ENCODE data around the gene MKRN2. TPM values are rescaled to one million over a fixed set of nuclear protein-coding genes. Genes with fewer than 3 reads are reported as not detected.

MKRN2 gene
- total RNA-seq, 5 donors from 2014 or later (not counting 1 experiment from before 2014, with no cell fraction given) = 22.2 to 31.7 (median 27.5) TPM

- Histone ChIP-seq H3K27ac (ENCODE audit: low read length) (no peak overlapping the region), H3K9me3 (no peaks in the 10 kb centered on the region), H3K4me3 (ENCODE audit: control insufficient read depth in 1 of 2, extremely low read depth in 1 of 2, low read length in 1 of 2) (no peak overlapping the region), H3K36me3 (ENCODE audit: control insufficient read depth in 2 of 2, extremely low read depth in 1 of 2, insufficient read depth in 1 of 2, low read length in 1 of 2) (peaks cover 0 to 63% of the 10 kb centered on the region in 2 donors), H3K27me3 (replicated peaks in 1 of 2; ENCODE audit: control insufficient read depth in 2 of 2, extremely low read depth in 1 of 2, insufficient read depth in 2 of 2, low read length in 1 of 2) (no peaks in the 10 kb centered on the region), H3K4me1 (ENCODE audit: control insufficient read depth in 1 of 2, extremely low read depth in 1 of 2, insufficient read depth in 2 of 2, low read length in 2 of 2) (peaks cover 8 to 9% of the 10 kb centered on the region in 2 experiments)
- Mint-ChIP-seq H3K4me3 (no peak overlapping the region), H3K27me3 (no peaks in the 10 kb centered on the region), H3K4me1 (peaks cover 37 to 47% (median 40%) of the 10 kb centered on the region in 3 donors), H3K9me3 (no peaks in the 10 kb centered on the region), H3K36me3 (peaks cover 45% of the 10 kb centered on the region), H3K27ac (peak overlapping the region; percentile 27 to 56)
- ChIA-PET CTCF (no interaction called here), POLR2A (interaction anchor here in 1 of 2 donors (0.6 kb wide), 1 partner anchor 13 kb away, joined by 7 read pairs; no protein-coding TSS in a partner anchor)
- ATAC-seq (replicated peaks in 1 of 4) = peak in 3 of 4 experiments; percentile 20 to 38 (median 37)
- no CpG with 5 or more reads among the region's 6 CpGs for WGBS (ENCODE audit: insufficient coverage)
- DNase-seq = no peak
Measured at GRCh38 chr3:12612514-12613226, 55.8 kb downstream of the MKRN2 start.

DNA sequence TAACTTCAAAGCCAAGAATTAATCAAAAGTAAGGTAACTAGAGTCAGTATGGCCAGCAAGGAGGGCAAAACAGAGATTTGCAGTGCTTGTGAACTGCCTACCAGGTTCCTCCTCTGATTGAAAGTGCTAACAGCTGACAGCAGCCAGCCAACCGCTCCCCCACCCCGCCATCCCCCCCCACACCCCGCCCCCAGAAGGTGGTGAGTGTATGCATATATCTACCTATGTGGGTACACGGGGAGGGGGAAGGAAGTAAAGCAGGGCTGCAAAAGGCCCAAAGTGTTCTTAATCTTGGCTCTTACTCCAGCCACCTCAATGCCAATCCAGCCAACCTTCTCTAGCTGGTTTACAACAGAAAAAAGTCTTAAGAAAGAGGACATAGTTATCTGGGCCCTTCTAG is 56.4 kb downstream of the MKRN2 start:
- POLR2A ChIA-PET = no interaction called here
- DNase-seq (peak in 13 of 35 experiments; percentile 3 to 21 (median 11)), ATAC-seq (replicated peaks in 1 of 4) (peak in 3 of 4 experiments; percentile 52 to 80 (median 60))
- peaks cover 40 to 47% (median 42%) of the 10 kb centered on the region in 3 donors for H3K4me1 Mint-ChIP-seq
- peak overlapping the region; percentile 27 to 59 for H3K27ac Mint-ChIP-seq
- peaks cover 8 to 9% of the 10 kb centered on the region in 2 experiments for H3K4me1 ChIP-seq (ENCODE audit: control insufficient read depth in 1 of 2, extremely low read depth in 1 of 2, insufficient read depth in 2 of 2, low read length in 2 of 2)
- no peak overlapping the region for H3K4me3 Mint-ChIP-seq
- H3K4me3 ChIP-seq (ENCODE audit: control insufficient read depth in 1 of 2, extremely low read depth in 1 of 2, low read length in 1 of 2) = no peak overlapping the region
- peak overlapping the region; percentile 14 for H3K27ac ChIP-seq (ENCODE audit: low read length)
- H3K36me3 ChIP-seq (ENCODE audit: control insufficient read depth in 2 of 2, extremely low read depth in 1 of 2, insufficient read depth in 1 of 2, low read length in 1 of 2) = peaks cover 0 to 67% of the 10 kb centered on the region in 2 donors
- peaks cover 44% of the 10 kb centered on the region for H3K36me3 Mint-ChIP-seq
- H3K9me3 Mint-ChIP-seq = no peaks in the 10 kb centered on the region
- CTCF ChIA-PET = no interaction called here
- no peaks in the 10 kb centered on the region for H3K27me3 ChIP-seq (replicated peaks in 1 of 2; ENCODE audit: control insufficient read depth in 2 of 2, extremely low read depth in 1 of 2, insufficient read depth in 2 of 2, low read length in 1 of 2)
- no CpG with 5 or more reads among the region's 4 CpGs for WGBS (ENCODE audit: insufficient coverage)
- no peaks in the 10 kb centered on the region for H3K27me3 Mint-ChIP-seq
- no peaks in the 10 kb centered on the region for H3K9me3 ChIP-seq

- no peak overlapping the region for H3K27ac ChIP-seq (ENCODE audit: low read length)
- peaks cover 8 to 9% of the 10 kb centered on the region in 2 experiments for H3K4me1 ChIP-seq (ENCODE audit: control insufficient read depth in 1 of 2, extremely low read depth in 1 of 2, insufficient read depth in 2 of 2, low read length in 2 of 2)
- no peaks in the 10 kb centered on the region for H3K9me3 Mint-ChIP-seq
- peaks cover 35% of the 10 kb centered on the region for H3K36me3 Mint-ChIP-seq
- H3K4me3 ChIP-seq (ENCODE audit: control insufficient read depth in 1 of 2, extremely low read depth in 1 of 2, low read length in 1 of 2) = no peak overlapping the region
- ChIA-PET POLR2A (no interaction called here), CTCF (interaction anchor here in 1 of 2 donors (1.1 kb wide), 1 partner anchor 9 kb away, joined by 3 read pairs; no protein-coding TSS in a partner anchor)
- H3K4me1 Mint-ChIP-seq = peaks cover 43 to 44% (median 44%) of the 10 kb centered on the region in 3 donors
- no peaks in the 10 kb centered on the region for H3K27me3 ChIP-seq (replicated peaks in 1 of 2; ENCODE audit: control insufficient read depth in 2 of 2, extremely low read depth in 1 of 2, insufficient read depth in 2 of 2, low read length in 1 of 2)
- no peaks in the 10 kb centered on the region for H3K27me3 Mint-ChIP-seq
- no peak for DNase-seq
- 90% methylated on average over 2 of the region's 4 CpGs for WGBS (ENCODE audit: insufficient coverage)
- ATAC-seq (replicated peaks in 1 of 4) = no peak
- H3K9me3 ChIP-seq = no peaks in the 10 kb centered on the region
- H3K36me3 ChIP-seq (ENCODE audit: control insufficient read depth in 2 of 2, extremely low read depth in 1 of 2, insufficient read depth in 1 of 2, low read length in 1 of 2) = peaks cover 0 to 60% of the 10 kb centered on the region in 2 donors
- H3K27ac Mint-ChIP-seq = peak overlapping the region; percentile 7 to 15
- no peak overlapping the region for H3K4me3 Mint-ChIP-seq
Measured at GRCh38 chr3:12615266-12615665, 58.4 kb downstream of the MKRN2 start.

DNA sequence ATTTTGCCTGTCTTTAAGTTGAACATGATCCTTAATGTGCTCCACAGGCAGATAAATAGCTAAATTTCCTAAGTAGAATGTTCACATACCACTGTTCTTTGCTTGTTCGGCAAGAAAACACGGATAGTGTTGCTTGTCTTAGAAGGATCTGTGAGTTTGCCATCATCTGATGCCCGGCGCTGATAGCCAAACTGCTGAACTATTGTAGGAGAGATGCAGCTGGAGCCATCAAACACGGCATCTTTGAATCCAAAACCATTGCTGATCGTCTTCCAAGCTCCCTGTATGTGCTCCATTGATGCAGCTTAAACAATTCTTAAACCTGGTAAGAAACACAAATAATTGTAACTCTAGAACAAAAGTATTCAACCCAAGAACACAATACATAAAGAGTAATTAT is 61.5 kb downstream of the MKRN2 start:
- H3K4me1 Mint-ChIP-seq = peaks cover 49 to 54% (median 50%) of the 10 kb centered on the region in 3 donors
- ChIA-PET CTCF (no interaction called here), POLR2A (no interaction called here)

GRCh38 chr3:12620305-12620704 is 63.4 kb downstream of the MKRN2 start:
- Mint-ChIP-seq H3K9me3 (no peaks in the 10 kb centered on the region), H3K4me1 (peaks cover 47 to 52% (median 50%) of the 10 kb centered on the region in 3 donors)

More for the DNA sequence above, 61.5 kb downstream of the MKRN2 start:
- Histone ChIP-seq H3K36me3 (ENCODE audit: control insufficient read depth in 2 of 2, extremely low read depth in 1 of 2, insufficient read depth in 1 of 2, low read length in 1 of 2) (peaks cover 0 to 45% of the 10 kb centered on the region in 2 donors), H3K9me3 (no peaks in the 10 kb centered on the region), H3K27me3 (replicated peaks in 1 of 2; ENCODE audit: control insufficient read depth in 2 of 2, extremely low read depth in 1 of 2, insufficient read depth in 2 of 2, low read length in 1 of 2) (no peaks in the 10 kb centered on the region), H3K4me1 (ENCODE audit: control insufficient read depth in 1 of 2, extremely low read depth in 1 of 2, insufficient read depth in 2 of 2, low read length in 2 of 2) (peaks cover 9 to 11% of the 10 kb centered on the region in 2 experiments), H3K4me3 (ENCODE audit: control insufficient read depth in 1 of 2, extremely low read depth in 1 of 2, low read length in 1 of 2) (no peak overlapping the region), H3K27ac (ENCODE audit: low read length) (no peak overlapping the region)
- WGBS (ENCODE audit: insufficient coverage) = no CpG with 5 or more reads among the region's 6 CpGs
- H3K27ac Mint-ChIP-seq = no peak overlapping the region
- ATAC-seq (replicated peaks in 1 of 4) (no peak), DNase-seq (no peak)
- peaks cover 22% of the 10 kb centered on the region for H3K36me3 Mint-ChIP-seq
- no peaks in the 10 kb centered on the region for H3K9me3 Mint-ChIP-seq
- H3K27me3 Mint-ChIP-seq = no peaks in the 10 kb centered on the region
- no peak overlapping the region for H3K4me3 Mint-ChIP-seq

GRCh38 chr3:12620729-12621128 is 63.8 kb downstream of the MKRN2 start:
- CTCF ChIA-PET = interaction anchor here in 1 of 2 donors (0.5 kb wide), 1 partner anchor 60 kb away, joined by 5 read pairs; no protein-coding TSS in a partner anchor
- no peak overlapping the region for H3K27ac Mint-ChIP-seq
- DNase-seq = no peak
- H3K4me3 ChIP-seq (ENCODE audit: control insufficient read depth in 1 of 2, extremely low read depth in 1 of 2, low read length in 1 of 2) = no peak overlapping the region
- peaks cover 8 to 14% of the 10 kb centered on the region in 2 experiments for H3K4me1 ChIP-seq (ENCODE audit: control insufficient read depth in 1 of 2, extremely low read depth in 1 of 2, insufficient read depth in 2 of 2, low read length in 2 of 2)
- no peak overlapping the region for H3K4me3 Mint-ChIP-seq
- H3K9me3 Mint-ChIP-seq = no peaks in the 10 kb centered on the region
- no peak overlapping the region for H3K27ac ChIP-seq (ENCODE audit: low read length)
- peaks cover 0 to 24% of the 10 kb centered on the region in 2 donors for H3K36me3 ChIP-seq (ENCODE audit: control insufficient read depth in 2 of 2, extremely low read depth in 1 of 2, insufficient read depth in 1 of 2, low read length in 1 of 2)
- H3K27me3 ChIP-seq (replicated peaks in 1 of 2; ENCODE audit: control insufficient read depth in 2 of 2, extremely low read depth in 1 of 2, insufficient read depth in 2 of 2, low read length in 1 of 2) = no peaks in the 10 kb centered on the region
- ATAC-seq (replicated peaks in 1 of 4) = no peak
- peaks cover 7% of the 10 kb centered on the region for H3K36me3 Mint-ChIP-seq
- H3K4me1 Mint-ChIP-seq = peaks cover 48 to 56% (median 51%) of the 10 kb centered on the region in 3 donors
- H3K9me3 ChIP-seq = no peaks in the 10 kb centered on the region
- no peaks in the 10 kb centered on the region for H3K27me3 Mint-ChIP-seq
- POLR2A ChIA-PET = no interaction called here

More at GRCh38 chr3:12620305-12620704, 63.4 kb downstream of the MKRN2 start:
- ATAC-seq (replicated peaks in 1 of 4) (no peak), DNase-seq (no peak)
- H3K36me3 Mint-ChIP-seq = peaks cover 9% of the 10 kb centered on the region
- CTCF ChIA-PET = no interaction called here
- peaks cover 0 to 28% of the 10 kb centered on the region in 2 donors for H3K36me3 ChIP-seq (ENCODE audit: control insufficient read depth in 2 of 2, extremely low read depth in 1 of 2, insufficient read depth in 1 of 2, low read length in 1 of 2)
- H3K9me3 ChIP-seq = no peaks in the 10 kb centered on the region
- no peak overlapping the region for H3K4me3 ChIP-seq (ENCODE audit: control insufficient read depth in 1 of 2, extremely low read depth in 1 of 2, low read length in 1 of 2)
- no peak overlapping the region for H3K4me3 Mint-ChIP-seq
- 100% methylated on average over 1 of the region's 6 CpGs for WGBS (ENCODE audit: insufficient coverage)
- peaks cover 7 to 12% of the 10 kb centered on the region in 2 experiments for H3K4me1 ChIP-seq (ENCODE audit: control insufficient read depth in 1 of 2, extremely low read depth in 1 of 2, insufficient read depth in 2 of 2, low read length in 2 of 2)
- POLR2A ChIA-PET = no interaction called here
- no peak overlapping the region for H3K27ac Mint-ChIP-seq
- H3K27ac ChIP-seq (ENCODE audit: low read length) = no peak overlapping the region
- no peaks in the 10 kb centered on the region for H3K27me3 Mint-ChIP-seq
- no peaks in the 10 kb centered on the region for H3K27me3 ChIP-seq (replicated peaks in 1 of 2; ENCODE audit: control insufficient read depth in 2 of 2, extremely low read depth in 1 of 2, insufficient read depth in 2 of 2, low read length in 1 of 2)
